Kidney glomerular epithelial cell (primary cell): ENCODE measurements around the gene ICAM3.

Source experiments
- DNase-seq: peaks from one replicate; lab custom pipeline; 2025; lab: John Stamatoyannopoulos, UW

The ICAM3 gene

GRCh38 chr19:10290876-10291553 lies 48.4 kb downstream of the ICAM3 start:
- peak; percentile 10 for DNase-seq

GRCh38 chr19:10290357-10290875 lies 49.0 kb downstream of the ICAM3 start:
- DNase-seq, result no peak

- no peak for DNase-seq
These were observed 49.5 kb downstream of the ICAM3 start, which contains the start of gene ICAM5 for GRCh38 chr19:10289836-10290356. Gene ICAM5, plus strand, starts transcription at chr19:10289952. Its CDS starts 92 bp downstream, at chr19:10290044.

- no peak for DNase-seq
These were observed 50.1 kb downstream of the ICAM3 start for GRCh38 chr19:10289167-10289835.

- no peak for DNase-seq
These were observed 50.7 kb downstream of the ICAM3 start for GRCh38 chr19:10288662-10289166.

GRCh38 chr19:10286803-10287737 lies 52.4 kb downstream of the ICAM3 start, which contains the start of gene ICAM4:
Gene ICAM4, plus strand, starts transcription at chr19:10286955. Its CDS starts 58 bp downstream, at chr19:10287013.
- DNase-seq, result no peak

- DNase-seq, result no peak
These were observed 54.0 kb downstream of the ICAM3 start for GRCh38 chr19:10285393-10285792.

- DNase-seq, result no peak
These were observed 54.5 kb downstream of the ICAM3 start for GRCh38 chr19:10284960-10285278.

GRCh38 chr19:10284065-10284959 lies 55.1 kb downstream of the ICAM3 start:
- DNase-seq, result no peak
